HCT116 (cell line): ENCODE measurements around the gene PON3.

Experiments
- POLR2A ChIP-seq: IDR thresholded peaks from 2 replicates; pipeline ENCODE4 v1.7.0; 2011; ENCODE audit warnings: borderline replicate concordance; ENCODE audit not compliant: insufficient read depth, insufficient read length; ENCODE audit errors: extremely low read depth
- POLR2AphosphoS5 ChIP-seq: IDR thresholded peaks from 2 replicates; pipeline ENCODE4 v1.6.1; 2011; ENCODE audit warnings: mild to moderate bottlenecking, low read depth, low read length, moderate library complexity
- TF ChIP-seq, protein P1 (sequence below): IDR thresholded peaks from 2 replicates; pipeline ENCODE4 v1.6.1; 2012; ENCODE audit warnings: low read depth

DNA sequence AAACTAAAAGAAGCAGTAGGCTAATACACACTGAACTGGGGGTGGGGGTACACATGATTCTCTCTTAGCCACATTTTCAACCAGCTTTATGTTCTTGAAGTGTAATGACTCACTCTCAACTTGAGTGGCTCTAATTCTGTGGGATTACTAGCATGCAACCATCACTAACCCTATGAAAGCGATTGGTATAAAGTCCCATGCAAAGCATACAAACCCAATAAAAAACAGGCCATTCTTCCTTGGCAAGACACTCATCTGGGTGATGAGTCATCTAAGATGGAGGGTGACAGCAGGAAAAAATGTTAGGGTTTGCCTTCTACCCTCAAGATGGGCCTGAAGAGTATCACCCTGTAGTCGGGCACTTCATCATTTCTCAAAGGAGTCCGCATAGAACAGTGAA is 14.9 kb upstream of the PON3 start:
- TF ChIP-seq, protein P1, sequence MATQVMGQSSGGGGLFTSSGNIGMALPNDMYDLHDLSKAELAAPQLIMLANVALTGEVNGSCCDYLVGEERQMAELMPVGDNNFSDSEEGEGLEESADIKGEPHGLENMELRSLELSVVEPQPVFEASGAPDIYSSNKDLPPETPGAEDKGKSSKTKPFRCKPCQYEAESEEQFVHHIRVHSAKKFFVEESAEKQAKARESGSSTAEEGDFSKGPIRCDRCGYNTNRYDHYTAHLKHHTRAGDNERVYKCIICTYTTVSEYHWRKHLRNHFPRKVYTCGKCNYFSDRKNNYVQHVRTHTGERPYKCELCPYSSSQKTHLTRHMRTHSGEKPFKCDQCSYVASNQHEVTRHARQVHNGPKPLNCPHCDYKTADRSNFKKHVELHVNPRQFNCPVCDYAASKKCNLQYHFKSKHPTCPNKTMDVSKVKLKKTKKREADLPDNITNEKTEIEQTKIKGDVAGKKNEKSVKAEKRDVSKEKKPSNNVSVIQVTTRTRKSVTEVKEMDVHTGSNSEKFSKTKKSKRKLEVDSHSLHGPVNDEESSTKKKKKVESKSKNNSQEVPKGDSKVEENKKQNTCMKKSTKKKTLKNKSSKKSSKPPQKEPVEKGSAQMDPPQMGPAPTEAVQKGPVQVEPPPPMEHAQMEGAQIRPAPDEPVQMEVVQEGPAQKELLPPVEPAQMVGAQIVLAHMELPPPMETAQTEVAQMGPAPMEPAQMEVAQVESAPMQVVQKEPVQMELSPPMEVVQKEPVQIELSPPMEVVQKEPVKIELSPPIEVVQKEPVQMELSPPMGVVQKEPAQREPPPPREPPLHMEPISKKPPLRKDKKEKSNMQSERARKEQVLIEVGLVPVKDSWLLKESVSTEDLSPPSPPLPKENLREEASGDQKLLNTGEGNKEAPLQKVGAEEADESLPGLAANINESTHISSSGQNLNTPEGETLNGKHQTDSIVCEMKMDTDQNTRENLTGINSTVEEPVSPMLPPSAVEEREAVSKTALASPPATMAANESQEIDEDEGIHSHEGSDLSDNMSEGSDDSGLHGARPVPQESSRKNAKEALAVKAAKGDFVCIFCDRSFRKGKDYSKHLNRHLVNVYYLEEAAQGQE, result no peak
- TF ChIP-seq POLR2A (no peak), POLR2AphosphoS5 (no peak)
